Duodenal mucosa (tissue), 2 donors: ENCODE data around the gene KRT20.
"Not testable (repeated sequence)": the region's sequence is repeated elsewhere in the genome, so short reads cannot be mapped to it uniquely, and the experiment has no call there.

Experiments
- H3K27ac ChIP-seq: one replicate; pipeline ENCODE4 v1.7.0; 2013; ENCODE audit warnings: low read depth, low read length
- H3K27me3 ChIP-seq, 2 donors: one replicate each; pipeline ENCODE4 v1.7.0; 2013; ENCODE audit warnings: low read length in 2 of 2, control low read depth in 1 of 2; ENCODE audit not compliant: insufficient read depth in 2 of 2, control insufficient read depth in 1 of 2
- H3K36me3 ChIP-seq, 2 donors: one replicate each; pipeline ENCODE4 v1.7.0; 2013; ENCODE audit warnings: low read length in 2 of 2, control low read depth in 1 of 2; ENCODE audit not compliant: insufficient read depth in 2 of 2, control insufficient read depth in 1 of 2
- H3K4me1 ChIP-seq, 2 donors: one replicate each; pipeline ENCODE4 v1.7.0; 2013; ENCODE audit warnings: low read length in 2 of 2, control low read depth in 1 of 2; ENCODE audit not compliant: insufficient read depth in 2 of 2, control insufficient read depth in 1 of 2
- H3K4me3 ChIP-seq, 2 donors: one replicate each; pipeline ENCODE4 v1.7.0; 2013; ENCODE audit warnings: low read length in 2 of 2, low read depth in 1 of 2
- H3K9ac ChIP-seq, 2 donors: one replicate each; pipeline ENCODE4 v1.7.0; 2013; ENCODE audit warnings: low read length in 2 of 2, low read depth in 1 of 2
- H3K9me3 ChIP-seq, 2 donors: one replicate each; pipeline ENCODE4 v1.7.0; 2013; ENCODE audit warnings: low read length in 2 of 2, control low read depth in 1 of 2; ENCODE audit not compliant: control insufficient read depth in 1 of 2

KRT20 gene

GRCh38 chr17:40884708-40885512 lies at the start of gene KRT20:
Gene KRT20 (minus strand): TSS chr17:40885242. CDS start chr17:40885185, 57 bp downstream.
- Histone ChIP-seq H3K9ac (peak within 1 kb of the TSS; percentile 55 to 80), H3K4me3 (peak within 1 kb of the TSS; percentile 60 to 63), H3K27ac (peak within 1 kb of the TSS; percentile 67)

DNA sequence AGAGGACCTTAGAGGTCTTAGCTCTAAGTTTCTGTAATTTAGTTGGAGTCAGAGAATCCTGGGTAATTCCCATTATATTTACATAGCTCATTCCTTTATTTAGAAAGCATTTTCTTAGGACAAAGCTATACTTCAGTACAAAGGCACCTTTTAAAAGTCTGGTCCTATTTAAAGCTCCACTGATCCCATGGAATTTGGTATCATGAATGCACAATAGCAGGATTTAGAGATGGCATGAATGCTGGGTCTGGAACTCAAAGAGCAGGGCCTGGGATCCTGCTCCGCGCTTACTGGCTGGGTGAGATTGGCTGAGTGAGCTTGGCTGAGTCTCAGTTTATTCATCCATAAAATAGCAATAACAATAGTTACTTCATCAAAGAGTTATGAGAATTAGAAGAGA lies 47.6 kb upstream of the KRT20 start:
- peaks cover 0 to 13% of the 10 kb centered on the region in 2 donors for H3K4me1 ChIP-seq
- H3K4me3 ChIP-seq = no peak overlapping the region
- peaks cover 0 to 3% of the 10 kb centered on the region in 2 donors for H3K27me3 ChIP-seq
- no peaks in the 10 kb centered on the region for H3K9me3 ChIP-seq
- H3K36me3 ChIP-seq = no peaks in the 10 kb centered on the region
- no peak overlapping the region for H3K27ac ChIP-seq
- no peak overlapping the region for H3K9ac ChIP-seq

More at GRCh38 chr17:40884708-40885512, at the start of gene KRT20:
- Histone ChIP-seq H3K36me3 (peaks cover 0 to 7% of the 10 kb centered on the region in 2 donors), H3K27me3 (no peaks in the 10 kb centered on the region), H3K9me3 (no peaks in the 10 kb centered on the region), H3K4me1 (peaks cover 0 to 16% of the 10 kb centered on the region in 2 donors)

DNA sequence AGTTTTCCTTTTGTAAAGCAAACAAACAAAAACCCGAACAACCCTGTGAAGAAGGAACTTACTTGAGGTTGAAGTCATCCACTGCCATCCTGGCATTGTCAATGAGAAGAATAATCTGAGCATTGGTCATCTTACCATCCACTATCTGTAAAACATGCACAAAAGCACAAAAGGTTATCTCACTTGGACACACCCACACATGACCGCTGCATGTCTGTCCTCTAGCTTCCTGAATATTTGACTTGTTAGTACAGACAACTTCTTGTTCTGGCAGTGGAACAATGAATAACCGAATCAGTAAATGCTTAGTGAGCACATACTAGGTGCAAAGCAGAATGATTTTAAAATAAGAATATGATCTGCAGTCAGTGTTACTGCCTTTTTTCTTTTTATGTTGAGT lies 46.3 kb upstream of the KRT20 start:
- Histone ChIP-seq H3K36me3 (no peaks in the 10 kb centered on the region), H3K27me3 (peaks cover 0 to 3% of the 10 kb centered on the region in 2 donors), H3K4me1 (no peaks in the 10 kb centered on the region), H3K4me3 (no peak overlapping the region), H3K9ac (no peak overlapping the region), H3K27ac (no peak overlapping the region), H3K9me3 (no peaks in the 10 kb centered on the region)

- Histone ChIP-seq H3K9me3 (no peaks in the 10 kb centered on the region), H3K27ac (no peak overlapping the region), H3K4me1 (no peaks in the 10 kb centered on the region), H3K4me3 (no peak overlapping the region), H3K27me3 (peaks cover 0 to 8% of the 10 kb centered on the region in 2 donors), H3K9ac (no peak overlapping the region), H3K36me3 (no peaks in the 10 kb centered on the region)
Observed at GRCh38 chr17:40926341-40926740, 41.3 kb upstream of the KRT20 start.

DNA sequence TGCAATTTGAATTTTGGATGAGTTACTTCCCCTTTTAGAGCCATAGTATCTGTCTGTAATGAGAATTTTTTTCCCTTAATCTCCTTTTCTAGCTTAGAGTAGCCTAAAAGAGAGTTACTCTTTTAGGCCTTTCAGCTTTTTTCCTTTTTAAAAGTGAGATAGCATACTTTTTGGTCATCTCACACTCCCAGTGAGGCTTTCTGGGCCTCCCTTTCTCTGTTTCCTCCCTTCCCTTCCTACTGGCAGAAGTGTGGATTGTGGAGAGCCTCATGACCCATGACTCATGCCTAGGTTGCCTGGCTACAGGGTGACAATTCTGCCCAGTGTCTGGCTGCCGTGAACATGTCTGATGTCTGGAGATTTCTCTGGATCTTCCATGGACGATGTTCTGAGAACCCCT lies 37.2 kb upstream of the KRT20 start:
- H3K4me1 ChIP-seq = no peaks in the 10 kb centered on the region
- no peak overlapping the region for H3K4me3 ChIP-seq
- no peak overlapping the region for H3K9ac ChIP-seq
- no peaks in the 10 kb centered on the region for H3K36me3 ChIP-seq
- H3K27me3 ChIP-seq = peaks cover 0 to 7% of the 10 kb centered on the region in 2 donors
- no peaks in the 10 kb centered on the region for H3K9me3 ChIP-seq
- no peak overlapping the region for H3K27ac ChIP-seq

- Histone ChIP-seq H3K27me3 (peaks cover 0 to 7% of the 10 kb centered on the region in 2 donors), H3K9ac (no peak overlapping the region), H3K36me3 (no peaks in the 10 kb centered on the region), H3K9me3 (no peaks in the 10 kb centered on the region), H3K4me1 (no peaks in the 10 kb centered on the region), H3K4me3 (no peak overlapping the region), H3K27ac (no peak overlapping the region)
Observed at GRCh38 chr17:40921026-40921425, 36.0 kb upstream of the KRT20 start.

DNA sequence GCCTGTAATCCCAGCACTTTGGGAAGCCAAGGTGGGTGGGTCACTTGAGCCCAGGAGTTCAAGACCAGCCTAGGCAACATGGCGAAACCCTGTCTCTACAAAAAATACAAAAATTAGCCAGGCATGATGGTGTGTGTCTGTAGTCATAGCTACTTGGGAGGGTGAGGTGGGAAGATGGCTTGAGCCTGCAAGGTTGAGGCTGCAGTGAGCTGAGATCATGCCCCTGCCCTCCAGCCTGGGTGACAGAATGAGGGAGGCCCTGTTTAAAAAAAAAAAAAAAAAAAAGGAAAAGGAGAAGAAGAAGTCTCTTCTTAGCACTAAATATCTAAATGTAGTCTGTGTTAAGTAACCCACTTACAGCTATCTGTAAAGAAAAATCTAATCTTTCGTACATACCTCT lies 32.1 kb upstream of the KRT20 start:
- H3K27me3 ChIP-seq, H3K27ac ChIP-seq, H3K4me3 ChIP-seq, H3K4me1 ChIP-seq, H3K36me3 ChIP-seq, H3K9me3 ChIP-seq, H3K9ac ChIP-seq: not testable (repeated sequence)

GRCh38 chr17:40916366-40916765 lies 31.3 kb upstream of the KRT20 start:
- H3K27ac ChIP-seq = no peak overlapping the region
- no peak overlapping the region for H3K9ac ChIP-seq
- H3K4me1 ChIP-seq = no peaks in the 10 kb centered on the region
- no peaks in the 10 kb centered on the region for H3K9me3 ChIP-seq
- H3K36me3 ChIP-seq = no peaks in the 10 kb centered on the region
- H3K27me3 ChIP-seq = no peaks in the 10 kb centered on the region
- no peak overlapping the region for H3K4me3 ChIP-seq

GRCh38 chr17:40915721-40916256 lies 30.7 kb upstream of the KRT20 start:
- Histone ChIP-seq H3K27me3 (no peaks in the 10 kb centered on the region), H3K27ac (no peak overlapping the region), H3K9me3 (no peaks in the 10 kb centered on the region), H3K36me3 (no peaks in the 10 kb centered on the region), H3K4me1 (no peaks in the 10 kb centered on the region), H3K4me3 (no peak overlapping the region), H3K9ac (no peak overlapping the region)

DNA sequence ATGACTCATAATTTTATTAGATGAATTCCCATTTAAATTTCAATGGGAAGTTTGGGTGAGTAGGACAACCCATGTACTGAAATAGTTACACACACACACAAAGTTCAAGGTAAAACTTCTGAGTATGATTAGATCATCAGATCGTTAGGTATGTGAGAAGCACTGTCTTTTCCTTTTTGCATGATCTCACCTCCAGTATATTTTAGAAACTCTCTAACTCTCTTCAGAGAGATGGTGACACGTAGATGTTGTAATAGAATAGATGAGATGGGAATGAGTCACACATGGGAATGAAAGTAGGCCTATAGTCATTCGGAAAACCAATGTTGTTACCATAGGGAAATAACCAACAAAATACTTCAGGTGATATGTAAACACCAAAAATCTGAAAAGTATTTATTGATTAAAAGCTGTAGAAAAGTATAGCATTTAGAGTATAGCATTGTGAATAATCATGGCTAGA lies 30.2 kb upstream of the KRT20 start:
- Histone ChIP-seq H3K4me3 (no peak overlapping the region), H3K27me3 (no peaks in the 10 kb centered on the region), H3K9me3 (no peaks in the 10 kb centered on the region), H3K9ac (no peak overlapping the region), H3K27ac (no peak overlapping the region), H3K36me3 (no peaks in the 10 kb centered on the region), H3K4me1 (no peaks in the 10 kb centered on the region)
